ENCODE data around the gene ARHGEF10L.

ARHGEF10L gene

GRCh38 chr1:17696417-17697301, 157.2 kb downstream of the ARHGEF10L start:
- no peaks in the 10 kb centered on the region for H3K36me3 ChIP-seq (ENCODE audit: insufficient read depth, low read length)
- no peak overlapping the region for H3K27ac ChIP-seq (ENCODE audit: low read depth, low read length)
- H3K4me3 ChIP-seq (ENCODE audit: low read depth, low read length): no peak overlapping the region
- H3K79me2 ChIP-seq (ENCODE audit: control insufficient read depth, insufficient read depth, low read length, unreplicated experiment): no peaks in the 10 kb centered on the region
- H3K4me1 ChIP-seq (ENCODE audit: control insufficient read depth, insufficient read depth, low read length, unreplicated experiment): no peaks in the 10 kb centered on the region
- H3K27me3 ChIP-seq (ENCODE audit: insufficient read depth, low read length): no peaks in the 10 kb centered on the region
- no peak overlapping the region for H2AFZ ChIP-seq (ENCODE audit: low read length, unreplicated experiment)

- H2AFZ ChIP-seq (ENCODE audit: low read length, unreplicated experiment): no peak overlapping the region
- no peaks in the 10 kb centered on the region for H3K27me3 ChIP-seq (ENCODE audit: insufficient read depth, low read length)
- H3K36me3 ChIP-seq (ENCODE audit: insufficient read depth, low read length): no peaks in the 10 kb centered on the region
- H3K4me3 ChIP-seq (ENCODE audit: low read depth, low read length): no peak overlapping the region
- no peak overlapping the region for H3K27ac ChIP-seq (ENCODE audit: low read depth, low read length)
- H3K79me2 ChIP-seq (ENCODE audit: control insufficient read depth, insufficient read depth, low read length, unreplicated experiment): no peaks in the 10 kb centered on the region
- no peaks in the 10 kb centered on the region for H3K4me1 ChIP-seq (ENCODE audit: control insufficient read depth, insufficient read depth, low read length, unreplicated experiment)
These were observed 158.0 kb downstream of the ARHGEF10L start for GRCh38 chr1:17697458-17697857.

- no peaks in the 10 kb centered on the region for H3K79me2 ChIP-seq (ENCODE audit: control insufficient read depth, insufficient read depth, low read length, unreplicated experiment)
- no peak overlapping the region for H3K27ac ChIP-seq (ENCODE audit: low read depth, low read length)
- no peak overlapping the region for H3K4me3 ChIP-seq (ENCODE audit: low read depth, low read length)
- H2AFZ ChIP-seq (ENCODE audit: low read length, unreplicated experiment): no peak overlapping the region
- H3K4me1 ChIP-seq (ENCODE audit: control insufficient read depth, insufficient read depth, low read length, unreplicated experiment): no peaks in the 10 kb centered on the region
- no peaks in the 10 kb centered on the region for H3K27me3 ChIP-seq (ENCODE audit: insufficient read depth, low read length)
- no peaks in the 10 kb centered on the region for H3K36me3 ChIP-seq (ENCODE audit: insufficient read depth, low read length)
These were observed 160.1 kb downstream of the ARHGEF10L start for GRCh38 chr1:17699581-17699980.

- H3K4me1 ChIP-seq (ENCODE audit: control insufficient read depth, insufficient read depth, low read length, unreplicated experiment): no peaks in the 10 kb centered on the region
- H3K27me3 ChIP-seq (ENCODE audit: insufficient read depth, low read length): no peaks in the 10 kb centered on the region
- H3K27ac ChIP-seq (ENCODE audit: low read depth, low read length): no peak overlapping the region
- H2AFZ ChIP-seq (ENCODE audit: low read length, unreplicated experiment): no peak overlapping the region
- no peak overlapping the region for H3K4me3 ChIP-seq (ENCODE audit: low read depth, low read length)
- H3K36me3 ChIP-seq (ENCODE audit: insufficient read depth, low read length): no peaks in the 10 kb centered on the region
- H3K79me2 ChIP-seq (ENCODE audit: control insufficient read depth, insufficient read depth, low read length, unreplicated experiment): no peaks in the 10 kb centered on the region
These were observed 161.7 kb downstream of the ARHGEF10L start for GRCh38 chr1:17700945-17701810.

- H3K36me3 ChIP-seq (ENCODE audit: insufficient read depth, low read length): no peaks in the 10 kb centered on the region
- H2AFZ ChIP-seq (ENCODE audit: low read length, unreplicated experiment): no peak overlapping the region
- H3K4me3 ChIP-seq (ENCODE audit: low read depth, low read length): no peak overlapping the region
- H3K4me1 ChIP-seq (ENCODE audit: control insufficient read depth, insufficient read depth, low read length, unreplicated experiment): no peaks in the 10 kb centered on the region
- no peak overlapping the region for H3K27ac ChIP-seq (ENCODE audit: low read depth, low read length)
- peaks cover 7% of the 10 kb centered on the region; the same call in 1 of the 2 replicates for H3K27me3 ChIP-seq (ENCODE audit: insufficient read depth, low read length)
- H3K79me2 ChIP-seq (ENCODE audit: control insufficient read depth, insufficient read depth, low read length, unreplicated experiment): no peaks in the 10 kb centered on the region
These were observed 164.7 kb downstream of the ARHGEF10L start for GRCh38 chr1:17704176-17704575.

- Histone ChIP-seq H3K79me2 (ENCODE audit: control insufficient read depth, insufficient read depth, low read length, unreplicated experiment) (no peaks in the 10 kb centered on the region), H3K27me3 (ENCODE audit: insufficient read depth, low read length) (peaks cover 7% of the 10 kb centered on the region; the same call in 1 of the 2 replicates), H2AFZ (ENCODE audit: low read length, unreplicated experiment) (no peak overlapping the region), H3K4me1 (ENCODE audit: control insufficient read depth, insufficient read depth, low read length, unreplicated experiment) (no peaks in the 10 kb centered on the region), H3K27ac (ENCODE audit: low read depth, low read length) (no peak overlapping the region), H3K4me3 (ENCODE audit: low read depth, low read length) (no peak overlapping the region), H3K36me3 (ENCODE audit: insufficient read depth, low read length) (no peaks in the 10 kb centered on the region)
These were observed 166.9 kb downstream of the ARHGEF10L start for GRCh38 chr1:17706445-17706844.

GRCh38 chr1:17709981-17710380, 170.5 kb downstream of the ARHGEF10L start:
- H3K79me2 ChIP-seq (ENCODE audit: control insufficient read depth, insufficient read depth, low read length, unreplicated experiment): no peaks in the 10 kb centered on the region
- H2AFZ ChIP-seq (ENCODE audit: low read length, unreplicated experiment): no peak overlapping the region
- no peaks in the 10 kb centered on the region for H3K36me3 ChIP-seq (ENCODE audit: insufficient read depth, low read length)
- H3K27me3 ChIP-seq (ENCODE audit: insufficient read depth, low read length): peaks cover 7% of the 10 kb centered on the region; the same call in 1 of the 2 replicates
- H3K4me3 ChIP-seq (ENCODE audit: low read depth, low read length): no peak overlapping the region
- no peaks in the 10 kb centered on the region for H3K4me1 ChIP-seq (ENCODE audit: control insufficient read depth, insufficient read depth, low read length, unreplicated experiment)
- no peak overlapping the region for H3K27ac ChIP-seq (ENCODE audit: low read depth, low read length)

- Histone ChIP-seq H3K4me1 (ENCODE audit: control insufficient read depth, insufficient read depth, low read length, unreplicated experiment) (no peaks in the 10 kb centered on the region), H3K27ac (ENCODE audit: low read depth, low read length) (no peak overlapping the region), H2AFZ (ENCODE audit: low read length, unreplicated experiment) (no peak overlapping the region), H3K36me3 (ENCODE audit: insufficient read depth, low read length) (no peaks in the 10 kb centered on the region), H3K4me3 (ENCODE audit: low read depth, low read length) (no peak overlapping the region), H3K79me2 (ENCODE audit: control insufficient read depth, insufficient read depth, low read length, unreplicated experiment) (no peaks in the 10 kb centered on the region), H3K27me3 (ENCODE audit: insufficient read depth, low read length) (peaks cover 12% of the 10 kb centered on the region; the same call in 1 of the 2 replicates)
These were observed 171.5 kb downstream of the ARHGEF10L start for GRCh38 chr1:17710889-17711576.

GRCh38 chr1:17711577-17711910, 172.0 kb downstream of the ARHGEF10L start:
- Histone ChIP-seq H3K4me3 (ENCODE audit: low read depth, low read length) (no peak overlapping the region), H3K27ac (ENCODE audit: low read depth, low read length) (no peak overlapping the region), H2AFZ (ENCODE audit: low read length, unreplicated experiment) (no peak overlapping the region), H3K36me3 (ENCODE audit: insufficient read depth, low read length) (no peaks in the 10 kb centered on the region), H3K27me3 (ENCODE audit: insufficient read depth, low read length) (peaks cover 12% of the 10 kb centered on the region; the same call in 1 of the 2 replicates), H3K79me2 (ENCODE audit: control insufficient read depth, insufficient read depth, low read length, unreplicated experiment) (no peaks in the 10 kb centered on the region), H3K4me1 (ENCODE audit: control insufficient read depth, insufficient read depth, low read length, unreplicated experiment) (no peaks in the 10 kb centered on the region)

GRCh38 chr1:17711941-17712340, 172.4 kb downstream of the ARHGEF10L start:
- Histone ChIP-seq H3K79me2 (ENCODE audit: control insufficient read depth, insufficient read depth, low read length, unreplicated experiment) (no peaks in the 10 kb centered on the region), H3K36me3 (ENCODE audit: insufficient read depth, low read length) (no peaks in the 10 kb centered on the region), H3K27ac (ENCODE audit: low read depth, low read length) (no peak overlapping the region), H3K27me3 (ENCODE audit: insufficient read depth, low read length) (0 out of 2 replicates have a peak, but pooled peaks cover 8% of the 10 kb centered on the region), H3K4me1 (ENCODE audit: control insufficient read depth, insufficient read depth, low read length, unreplicated experiment) (no peaks in the 10 kb centered on the region), H3K4me3 (ENCODE audit: low read depth, low read length) (no peak overlapping the region), H2AFZ (ENCODE audit: low read length, unreplicated experiment) (no peak overlapping the region)

All from ACC112 (cell line).